ENCODE results near the gene NUP62. TPM values are rescaled to one million over a fixed set of nuclear protein-coding genes. Genes with fewer than 3 reads are reported as not detected.

Gene NUP62
- total RNA-seq = 10 to 100 TPM in 5 of 6 experiments, 1 to 10 TPM in 1; 9.3 to 55.5 (median 32.6) TPM
- long read RNA-seq = 0 reads

GRCh38 chr19:49929121-49929610 lies at the start of gene NUP62, which contains the start of gene ATF5:
TSS of gene NUP62 (minus strand) at chr19:49929504. CDS start at chr19:49909807, 19,697 bp downstream.
TSS of gene ATF5 (plus strand) at chr19:49929205. CDS start at chr19:49930851, 1,646 bp downstream.
- Histone ChIP-seq H3K36me3 (peaks cover 0 to 31% (median 20%) of the 10 kb centered on the region in 4 donors), H3K27me3 (no peaks in the 10 kb centered on the region), H3K4me3 (peak within 1 kb of the TSS; percentile 95 to 98 (median 98)), H3K4me1 (peaks cover 0 to 31% (median 8%) of the 10 kb centered on the region in 4 donors), H3K27ac (peak within 1 kb of the TSS; percentile 86 to 93 (median 92)), H3K9me3 (no peaks in the 10 kb centered on the region)
- no peak for TF ChIP-seq CTCF (IDR thresholded peaks at IDR 0.05)
- peak; percentile 96 for TF ChIP-seq POLR2A (IDR thresholded peaks at IDR 0.05)
- ATAC-seq = peak; percentile 52 to 75 (median 67)
- intact Hi-C loops (cut with DNase I) = no loop called here
- DNase-seq = peak; percentile 88 to 91 (median 90)
- under 1% methylated on average over 34 of the region's 48 CpGs for WGBS (ENCODE audit: insufficient coverage, low coverage, low lambda C conversion rate, missing lambda C conversion rate)

- WGBS (ENCODE audit: insufficient coverage, low coverage, low lambda C conversion rate, missing lambda C conversion rate) = 74% methylated on average over 7 of the region's 11 CpGs
Measured at GRCh38 chr19:49978324-49978723, 49.0 kb upstream of the NUP62 start.

GRCh38 chr19:49977881-49978280 lies 48.6 kb upstream of the NUP62 start:
- ATAC-seq = no peak

More at GRCh38 chr19:49978324-49978723, 49.0 kb upstream of the NUP62 start:
- H3K4me3 ChIP-seq = no peak overlapping the region
- no peak for ATAC-seq
- H3K9me3 ChIP-seq = no peaks in the 10 kb centered on the region
- H3K4me1 ChIP-seq = no peaks in the 10 kb centered on the region
- intact Hi-C loops (cut with DNase I) = no loop called here
- no peak for DNase-seq
- H3K36me3 ChIP-seq = peaks cover 0 to 3% (median under 1%) of the 10 kb centered on the region in 4 donors
- TF ChIP-seq CTCF (IDR thresholded peaks at IDR 0.05) = no peak
- TF ChIP-seq POLR2A (IDR thresholded peaks at IDR 0.05) = no peak
- H3K27ac ChIP-seq = no peak overlapping the region
- H3K27me3 ChIP-seq = no peaks in the 10 kb centered on the region

GRCh38 chr19:49977076-49977475 lies 47.8 kb upstream of the NUP62 start:
- no peaks in the 10 kb centered on the region for H3K9me3 ChIP-seq
- no peaks in the 10 kb centered on the region for H3K27me3 ChIP-seq
- no peak for DNase-seq
- H3K4me1 ChIP-seq = no peaks in the 10 kb centered on the region
- intact Hi-C loops (cut with DNase I) = no loop called here
- H3K4me3 ChIP-seq = no peak overlapping the region
- no peak for ATAC-seq
- no peak overlapping the region for H3K27ac ChIP-seq
- WGBS (ENCODE audit: insufficient coverage, low coverage, low lambda C conversion rate, missing lambda C conversion rate) = 88% methylated on average over 6 of the region's 13 CpGs
- TF ChIP-seq POLR2A (IDR thresholded peaks at IDR 0.05) (no peak), CTCF (IDR thresholded peaks at IDR 0.05) (no peak)
- H3K36me3 ChIP-seq = peaks cover 0 to 3% (median under 1%) of the 10 kb centered on the region in 4 donors

More at GRCh38 chr19:49977881-49978280, 48.6 kb upstream of the NUP62 start:
- TF ChIP-seq POLR2A (IDR thresholded peaks at IDR 0.05) (no peak), CTCF (IDR thresholded peaks at IDR 0.05) (no peak)
- WGBS (ENCODE audit: insufficient coverage, low coverage, low lambda C conversion rate, missing lambda C conversion rate) = no CpG with 5 or more reads among the region's 18 CpGs
- Histone ChIP-seq H3K4me1 (no peaks in the 10 kb centered on the region), H3K27ac (no peak overlapping the region), H3K4me3 (no peak overlapping the region), H3K9me3 (no peaks in the 10 kb centered on the region), H3K36me3 (peaks cover 0 to 3% (median under 1%) of the 10 kb centered on the region in 4 donors), H3K27me3 (no peaks in the 10 kb centered on the region)
- intact Hi-C loops (cut with DNase I) = no loop called here
- DNase-seq = no peak

All from right lobe of liver (tissue), 6 donors.